HCT116 (cell line): Measurements from ENCODE around the gene NSRP1. TPM values are rescaled to one million over a fixed set of nuclear protein-coding genes. Genes with fewer than 3 reads are reported as not detected.

Experiments used
- ATAC-seq: fragments of 200-7000 bp; cut with Tn5 transposase; 2 replicates; pipeline ENCODE4 v1.9.1; 2020; ENCODE audit warnings: mild to moderate bottlenecking, moderate library complexity
- BruUV-seq: library from RNA; stranded (reverse); fragments of 400-500 nt; replicated peaks from 2 replicates; lab custom pipeline; 2021; lab: Mats Ljungman, UMichigan
- CTCF ChIA-PET: fragments of 300-600 bp; sonication (Branson Sonifier 250); formaldehyde crosslinking; loops from one replicate; lab custom pipeline; 2021; ENCODE audit warnings: antibody characterized with exemption; lab: Charles Lee
- POLR2A ChIA-PET: fragments of 300-600, 350-600 bp; sonication (Branson Sonifier 250); formaldehyde crosslinking; loops from one replicate; lab custom pipeline; 2021; ENCODE audit warnings: antibody characterized with exemption; lab: Charles Lee
- RAD21 ChIA-PET, 2 experiments: fragments of 300-600 bp; sonication (Branson Sonifier 250); formaldehyde crosslinking; loops; one replicate each; lab custom pipeline; 2023; ENCODE audit warnings: low total read pairs in 2 of 2; ENCODE audit not compliant: uncharacterized antibody in 2 of 2, unreplicated experiment in 2 of 2, low non-redundant PET in 1 of 2; lab: Charles Lee
- DNase-seq: peaks from one replicate; pipeline ENCODE4 v3.0.0-alpha.2; 2010; ENCODE audit warnings: low read depth, low spot score
- H2AFZ ChIP-seq: fragments of 200-600 bp; shearing (Covaris generic), sonication (generic); 2 replicates; pipeline ENCODE4 v1.6.1; 2017; ENCODE audit warnings: low read depth, mixed run types, mixed read lengths, antibody characterized with exemption, low read length; ENCODE audit not compliant: poor library complexity, severe bottlenecking
- H3K27ac ChIP-seq: 2 replicates; pipeline ENCODE4 v1.5.1; 2012; ENCODE audit warnings: low read depth, low read length
- H3K27me3 ChIP-seq: fragments of 200-600 bp; sonication (generic); 2 replicates; pipeline ENCODE4 v1.6.1; 2016; ENCODE audit warnings: mixed run types, low read length, mixed read lengths; ENCODE audit not compliant: insufficient read depth
- H3K36me3 ChIP-seq, 2 experiments: fragments of 200-500 bp in 1 of 2; fragments of 200-600 bp in 1 of 2; sonication (Bioruptor generic) in 1 of 2; sonication (generic) in 1 of 2; 2 replicates each; pipeline versions ENCODE4 v1.5.1 to v1.6.1; 2014 to 2016; ENCODE audit warnings: low read length in 2 of 2, inconsistent platforms in 1 of 2, mixed read lengths in 1 of 2, mixed run types in 1 of 2; ENCODE audit not compliant: insufficient read depth in 2 of 2, control insufficient read depth in 1 of 2
- H3K4me1 ChIP-seq, 2 experiments: fragments of 200-600 bp in 1 of 2; sonication (generic) in 1 of 2; 2 replicates each; pipeline versions ENCODE4 v1.5.1 to v1.6.1; 2012 to 2017; ENCODE audit warnings: low read length in 2 of 2, inconsistent platforms in 1 of 2, mild to moderate bottlenecking in 1 of 2, mixed read lengths in 1 of 2, mixed run types in 1 of 2, moderate library complexity in 1 of 2; ENCODE audit not compliant: insufficient read depth in 2 of 2, control insufficient read depth in 1 of 2
- H3K4me2 ChIP-seq: fragments of 200-600 bp; sonication (generic); 2 replicates; pipeline ENCODE4 v1.6.1; 2017; ENCODE audit warnings: mixed run types, low read length, mixed read lengths
- H3K4me3 ChIP-seq, 2 experiments: fragments of 200-600 bp in 1 of 2; sonication (generic) in 1 of 2; replicated peaks in 1 of 2; 2 replicates each; pipeline ENCODE4 v1.5.1; 2011 to 2016; ENCODE audit warnings: low read length in 2 of 2, control low read depth in 1 of 2, low read depth in 1 of 2, mild to moderate bottlenecking in 1 of 2, mixed read lengths in 1 of 2, mixed run types in 1 of 2
- H3K79me2 ChIP-seq: fragments of 200-600 bp; sonication (generic); 2 replicates; pipeline ENCODE4 v1.6.1; 2017; ENCODE audit warnings: mild to moderate bottlenecking, mixed run types, low read length, moderate library complexity, mixed read lengths; ENCODE audit not compliant: insufficient read depth
- H3K9ac ChIP-seq: fragments of 200-600 bp; sonication (generic); 2 replicates; pipeline ENCODE4 v1.6.1; 2016; ENCODE audit warnings: low read length, mixed read lengths
- H3K9me2 ChIP-seq: fragments of 200-600 bp; sonication (generic), shearing (Covaris generic); 2 replicates; pipeline ENCODE4 v1.6.1; 2017; ENCODE audit warnings: mixed run types, mild to moderate bottlenecking, moderate library complexity; ENCODE audit not compliant: insufficient read depth
- H3K9me3 ChIP-seq, 2 experiments: fragments of 200-500 bp in 1 of 2; fragments of 200-600 bp in 1 of 2; sonication (Bioruptor generic) in 1 of 2; sonication (generic) in 1 of 2; 2 replicates each; pipeline ENCODE4 v1.6.1; 2014 to 2017; ENCODE audit warnings: low read length in 2 of 2, mixed read lengths in 2 of 2, inconsistent platforms in 1 of 2, low read depth in 1 of 2, mild to moderate bottlenecking in 1 of 2, mixed run types in 1 of 2, moderate library complexity in 1 of 2; ENCODE audit not compliant: control insufficient read depth in 1 of 2, insufficient read depth in 1 of 2
- H4K20me1 ChIP-seq: fragments of 200-600 bp; sonication (generic), shearing (Covaris generic); 2 replicates; pipeline ENCODE4 v1.6.1; 2017; ENCODE audit warnings: mixed run types, mild to moderate bottlenecking, moderate library complexity; ENCODE audit not compliant: insufficient read depth
- CBX3 ChIP-seq: IDR thresholded peaks from 2 replicates; pipeline ENCODE4 v1.6.1; 2012; ENCODE audit warnings: low read depth
- EGR1 ChIP-seq: IDR thresholded peaks from 2 replicates; pipeline ENCODE4 v1.6.1; 2012; ENCODE audit warnings: low read depth
- ELF1 ChIP-seq: IDR thresholded peaks from 2 replicates; pipeline ENCODE4 v1.6.1; 2012; ENCODE audit warnings: low read depth, borderline replicate concordance
- EZH2 ChIP-seq: fragments of 200-600 bp; sonication (generic); IDR thresholded peaks from 2 replicates; pipeline ENCODE4 v1.6.1; 2017; ENCODE audit warnings: antibody characterized with exemption, mixed run types
- EZH2phosphoT487 ChIP-seq: fragments of 200-600 bp; IDR thresholded peaks from 2 replicates; pipeline ENCODE4 v1.6.1; 2018; ENCODE audit warnings: antibody characterized with exemption, borderline replicate concordance
- FOSL1 ChIP-seq: IDR thresholded peaks from 2 replicates; pipeline ENCODE4 v1.6.1; 2012; ENCODE audit warnings: low read depth
- JUND ChIP-seq: IDR thresholded peaks from 2 replicates; pipeline ENCODE4 v1.6.1; 2012
- POLR2AphosphoS5 ChIP-seq: IDR thresholded peaks from 2 replicates; pipeline ENCODE4 v1.6.1; 2011; ENCODE audit warnings: mild to moderate bottlenecking, low read depth, low read length, moderate library complexity
- RAD21 ChIP-seq: IDR thresholded peaks from 2 replicates; pipeline ENCODE4 v1.6.1; 2012; ENCODE audit warnings: low read depth, mild to moderate bottlenecking
- SIN3A ChIP-seq: IDR thresholded peaks from 2 replicates; pipeline ENCODE4 v1.6.1; 2012; ENCODE audit warnings: low read depth
- SRF ChIP-seq: IDR thresholded peaks from 2 replicates; pipeline ENCODE4 v1.6.1; 2012; ENCODE audit warnings: low read depth
- TCF7L2 ChIP-seq: IDR thresholded peaks from 2 replicates; pipeline ENCODE4 v1.7.0; 2011; ENCODE audit warnings: borderline replicate concordance, inconsistent platforms; ENCODE audit not compliant: insufficient read depth, insufficient read length; ENCODE audit errors: extremely low read depth
- YY1 ChIP-seq: IDR thresholded peaks from 2 replicates; pipeline ENCODE4 v1.6.1; 2011; ENCODE audit warnings: low read length, low read depth, moderate library complexity, mild to moderate bottlenecking; ENCODE audit not compliant: insufficient replicate concordance; ENCODE audit errors: extremely low read depth
- ZFX ChIP-seq: fragments of 450-650 bp; IDR thresholded peaks from 2 replicates; pipeline ENCODE4 v1.6.1; 2017
- ZNF274 ChIP-seq: fragments of 200-500 bp; sonication (Bioruptor generic); IDR thresholded peaks from 2 replicates; pipeline ENCODE4 v1.6.1; 2014; ENCODE audit warnings: mild to moderate bottlenecking, low read depth, low read length, inconsistent platforms
- intact Hi-C: fragments of 100-400 bp; cut with micrococcal nuclease; formaldehyde crosslinking; loops from 2 replicates; pipeline ENCODE4 v1.10.0; 2022
- total RNA-seq: library from RNA; stranded (reverse); gene quantifications from one replicate; pipeline ENCODE4 v1.2.1, GENCODE V29; 2021; ENCODE audit not compliant: unreplicated experiment
- TF ChIP-seq, protein P1 (sequence below): IDR thresholded peaks from 2 replicates; pipeline ENCODE4 v1.6.1; 2011; ENCODE audit warnings: mild to moderate bottlenecking, low read length, moderate library complexity; ENCODE audit not compliant: insufficient replicate concordance; ENCODE audit errors: extremely low read depth
- TF ChIP-seq, protein P2 (sequence below): IDR thresholded peaks from 2 replicates; pipeline ENCODE4 v1.6.1; 2012
- TF ChIP-seq, protein P3 (sequence below): IDR thresholded peaks from 2 replicates; pipeline ENCODE4 v1.6.1; 2012
- TF ChIP-seq, protein P4 (sequence below), 3 experiments: fragments of 200-600 bp in 1 of 3; sonication (generic) in 1 of 3; IDR thresholded peaks in 2 of 3; conservative IDR thresholded peaks in 1 of 3; 2 replicates each; pipeline ENCODE4 v1.5.1; 2012 to 2017; ENCODE audit warnings: low read depth in 2 of 3, low read length in 2 of 3, antibody characterized with exemption in 1 of 3, borderline replicate concordance in 1 of 3, control low read depth in 1 of 3, mild to moderate bottlenecking in 1 of 3, mixed read lengths in 1 of 3, mixed run types in 1 of 3, moderate library complexity in 1 of 3; ENCODE audit not compliant: insufficient read depth in 1 of 3

Gene NSRP1
- total RNA-seq, 1 experiment from 2014 or later: 24.9 TPM

GRCh38 chr17:30232824-30233427, 116.3 kb downstream of the NSRP1 start:
- Histone ChIP-seq H3K79me2 (no peaks in the 10 kb centered on the region), H3K9me3 (no peaks in the 10 kb centered on the region), H3K4me1 (peaks cover 0 to 3% of the 10 kb centered on the region in 2 experiments; a peak in 1 of 4 replicates), H3K9ac (no peak overlapping the region), H3K27ac (no peak overlapping the region), H3K4me3 (no peak overlapping the region), H2AFZ (no peak overlapping the region), H3K4me2 (no peak overlapping the region), H3K9me2 (no peaks in the 10 kb centered on the region), H4K20me1 (no peaks in the 10 kb centered on the region), H3K36me3 (no peaks in the 10 kb centered on the region), H3K27me3 (peaks cover 33% of the 10 kb centered on the region; the same call in 1 of the 2 replicates)
- intact Hi-C loops: no loop called here
- no peak for ATAC-seq
- no TSS peak for BruUV-seq
- CTCF ChIA-PET: no interaction called here
- POLR2A ChIA-PET: no interaction called here
- RAD21 ChIA-PET: no interaction called here
- TF ChIP-seq, protein P1, sequence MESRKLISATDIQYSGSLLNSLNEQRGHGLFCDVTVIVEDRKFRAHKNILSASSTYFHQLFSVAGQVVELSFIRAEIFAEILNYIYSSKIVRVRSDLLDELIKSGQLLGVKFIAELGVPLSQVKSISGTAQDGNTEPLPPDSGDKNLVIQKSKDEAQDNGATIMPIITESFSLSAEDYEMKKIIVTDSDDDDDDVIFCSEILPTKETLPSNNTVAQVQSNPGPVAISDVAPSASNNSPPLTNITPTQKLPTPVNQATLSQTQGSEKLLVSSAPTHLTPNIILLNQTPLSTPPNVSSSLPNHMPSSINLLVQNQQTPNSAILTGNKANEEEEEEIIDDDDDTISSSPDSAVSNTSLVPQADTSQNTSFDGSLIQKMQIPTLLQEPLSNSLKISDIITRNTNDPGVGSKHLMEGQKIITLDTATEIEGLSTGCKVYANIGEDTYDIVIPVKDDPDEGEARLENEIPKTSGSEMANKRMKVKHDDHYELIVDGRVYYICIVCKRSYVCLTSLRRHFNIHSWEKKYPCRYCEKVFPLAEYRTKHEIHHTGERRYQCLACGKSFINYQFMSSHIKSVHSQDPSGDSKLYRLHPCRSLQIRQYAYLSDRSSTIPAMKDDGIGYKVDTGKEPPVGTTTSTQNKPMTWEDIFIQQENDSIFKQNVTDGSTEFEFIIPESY: no peak
- no peak for TF ChIP-seq ELF1
- no peak for TF ChIP-seq ZNF274
- TF ChIP-seq EZH2phosphoT487: no peak
- TF ChIP-seq EZH2: no peak
- no peak for TF ChIP-seq SIN3A
- TF ChIP-seq FOSL1: no peak
- TF ChIP-seq, protein P2, sequence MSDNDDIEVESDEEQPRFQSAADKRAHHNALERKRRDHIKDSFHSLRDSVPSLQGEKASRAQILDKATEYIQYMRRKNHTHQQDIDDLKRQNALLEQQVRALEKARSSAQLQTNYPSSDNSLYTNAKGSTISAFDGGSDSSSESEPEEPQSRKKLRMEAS: no peak
- TF ChIP-seq TCF7L2: no peak
- no peak for TF ChIP-seq POLR2AphosphoS5
- no peak for TF ChIP-seq JUND
- no peak for TF ChIP-seq RAD21
- TF ChIP-seq, protein P3, sequence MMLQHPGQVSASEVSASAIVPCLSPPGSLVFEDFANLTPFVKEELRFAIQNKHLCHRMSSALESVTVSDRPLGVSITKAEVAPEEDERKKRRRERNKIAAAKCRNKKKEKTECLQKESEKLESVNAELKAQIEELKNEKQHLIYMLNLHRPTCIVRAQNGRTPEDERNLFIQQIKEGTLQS: no peak
- TF ChIP-seq YY1: no peak
- TF ChIP-seq CBX3: no peak
- TF ChIP-seq, protein P4, sequence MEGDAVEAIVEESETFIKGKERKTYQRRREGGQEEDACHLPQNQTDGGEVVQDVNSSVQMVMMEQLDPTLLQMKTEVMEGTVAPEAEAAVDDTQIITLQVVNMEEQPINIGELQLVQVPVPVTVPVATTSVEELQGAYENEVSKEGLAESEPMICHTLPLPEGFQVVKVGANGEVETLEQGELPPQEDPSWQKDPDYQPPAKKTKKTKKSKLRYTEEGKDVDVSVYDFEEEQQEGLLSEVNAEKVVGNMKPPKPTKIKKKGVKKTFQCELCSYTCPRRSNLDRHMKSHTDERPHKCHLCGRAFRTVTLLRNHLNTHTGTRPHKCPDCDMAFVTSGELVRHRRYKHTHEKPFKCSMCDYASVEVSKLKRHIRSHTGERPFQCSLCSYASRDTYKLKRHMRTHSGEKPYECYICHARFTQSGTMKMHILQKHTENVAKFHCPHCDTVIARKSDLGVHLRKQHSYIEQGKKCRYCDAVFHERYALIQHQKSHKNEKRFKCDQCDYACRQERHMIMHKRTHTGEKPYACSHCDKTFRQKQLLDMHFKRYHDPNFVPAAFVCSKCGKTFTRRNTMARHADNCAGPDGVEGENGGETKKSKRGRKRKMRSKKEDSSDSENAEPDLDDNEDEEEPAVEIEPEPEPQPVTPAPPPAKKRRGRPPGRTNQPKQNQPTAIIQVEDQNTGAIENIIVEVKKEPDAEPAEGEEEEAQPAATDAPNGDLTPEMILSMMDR (IDR thresholded peaks at IDR 0.05 in 2 of 3, conservative IDR thresholded peaks at IDR 0.05 in 1 of 3; ENCODE audit: borderline replicate concordance in 1 of 3, insufficient read depth in 1 of 3, low read depth in 2 of 3, low read length in 2 of 3): no peak
- TF ChIP-seq SRF: no peak
- TF ChIP-seq ZFX: no peak
- no peak for TF ChIP-seq EGR1
- no peak for DNase-seq
